Mucosa of descending colon (tissue), 3 donors: ENCODE results near the gene EDN1. TPM values are rescaled to one million over a fixed set of nuclear protein-coding genes. Genes with fewer than 3 reads are reported as not detected.

Source experiments
- ATAC-seq: fragments of 200-7000 bp; cut with Tn5 transposase; one replicate; pipeline ENCODE4 v1.9.1; 2020; ENCODE audit warnings: mild to moderate bottlenecking, moderate library complexity
- DNase-seq, 3 donors: peaks; one replicate each; pipeline ENCODE4 v3.0.0-alpha.2; 2020
- H3K36me3 ChIP-seq: fragments of 200-600 bp; one replicate; pipeline ENCODE4 v1.8.0; 2021; ENCODE audit warnings: low read depth, mild to moderate bottlenecking
- H3K4me1 ChIP-seq: fragments of 200-600 bp; one replicate; pipeline ENCODE4 v1.8.0; 2021; ENCODE audit warnings: low read depth, mild to moderate bottlenecking
- H3K4me3 ChIP-seq: fragments of 200-600 bp; one replicate; pipeline ENCODE4 v1.8.0; 2021; ENCODE audit warnings: mild to moderate bottlenecking
- H3K9me3 ChIP-seq: fragments of 200-600 bp; one replicate; pipeline ENCODE4 v1.8.0; 2021; ENCODE audit warnings: mild to moderate bottlenecking
- intact Hi-C, 2 donors: fragments of 100-400 bp; cut with DNase I in 1 of 2; cut with micrococcal nuclease in 1 of 2; formaldehyde crosslinking; loops; one replicate each; pipeline versions ENCODE4 v1.11.0 to v1.11.1; 2022; cut with DNase I, micrococcal nuclease
- total RNA-seq, 3 donors: library from RNA; stranded (reverse); fragmentation: NEBNext Ultra II Directional in 2 of 3; extraction: Animal tissue kit (Norgen Biotek cat#: 25700) in 2 of 3; gene quantifications; one replicate each; pipeline versions ENCODE4 v1.2.1 to v1.2.4, GENCODE V29; 2021 to 2023
- TF ChIP-seq, protein P1 (sequence below): fragments of 200-600 bp; IDR thresholded peaks from one replicate; pipeline ENCODE4 v1.8.0; 2022; ENCODE audit warnings: antibody characterized with exemption, mild to moderate bottlenecking
- donor health status: DM: no; HTN: no; CAD: no; lungs with moderate emphysema.
- donor health status: DM: no; HTN: no; CAD: no.
- donor health status: DM: no; HTN: yes; CAD: no.

Gene EDN1
- total RNA-seq, 3 donors from 2014 or later: 8.4 to 26.5 (median 14.0) TPM

DNA sequence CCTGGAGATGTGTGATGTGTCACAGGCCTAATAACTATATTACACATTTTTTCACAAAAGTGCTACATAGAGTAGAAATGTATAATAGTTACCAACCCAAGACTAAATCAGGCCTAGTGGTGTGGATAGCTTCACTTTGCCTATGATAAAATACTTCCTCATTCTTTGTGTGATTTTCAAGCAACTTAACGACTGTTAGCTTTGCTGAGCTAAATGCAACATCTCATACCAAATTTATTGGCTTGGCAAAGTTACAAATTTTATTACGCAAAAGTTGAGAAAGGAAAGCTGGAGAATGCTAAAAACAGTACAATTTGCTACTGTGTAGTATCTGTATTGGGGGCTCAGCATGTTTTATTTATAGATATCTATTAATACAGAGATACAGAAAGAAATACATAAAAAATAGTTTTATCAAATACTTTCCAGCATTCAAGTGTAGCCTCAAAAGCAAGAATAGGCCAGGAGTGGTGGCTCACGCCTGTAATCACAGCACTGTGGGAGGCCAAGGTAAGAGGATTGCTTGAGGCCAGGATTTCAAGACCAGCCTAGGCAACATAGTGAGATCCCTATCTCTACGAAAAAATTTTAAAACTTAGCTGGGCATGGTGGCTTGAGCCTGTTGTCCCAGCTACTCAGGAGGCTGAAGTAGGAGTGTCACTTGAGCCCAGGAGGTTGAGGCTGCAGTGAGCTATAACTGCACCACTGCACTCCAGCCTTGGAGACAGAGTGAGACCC is 3.6 kb upstream of the EDN1 start:
- peak; percentile 52 for ATAC-seq
- intact Hi-C loops: no loop called here

DNA sequence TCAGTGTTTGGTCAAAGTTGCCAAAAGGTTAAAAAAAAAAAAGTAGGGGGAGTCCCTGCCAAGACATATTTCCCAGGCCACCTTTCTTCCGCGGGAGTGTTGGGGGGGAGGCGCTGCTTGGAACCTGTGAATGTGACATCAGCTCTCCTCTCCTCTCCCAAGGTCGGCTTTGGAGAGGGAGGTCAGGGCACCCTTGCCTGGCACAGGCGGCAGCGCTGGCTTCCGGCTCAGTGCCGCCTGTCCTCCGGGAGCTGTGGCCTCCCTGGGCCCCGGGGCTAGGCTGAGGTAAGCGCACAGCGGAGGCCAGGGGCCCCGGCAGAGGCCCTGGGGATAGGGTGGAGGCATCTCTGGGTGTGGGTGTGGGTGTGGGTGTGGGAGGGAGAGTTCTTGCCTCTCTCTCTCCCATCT is 1.9 kb upstream of the EDN1 start:
- Histone ChIP-seq H3K36me3 (no peaks in the 10 kb centered on the region), H3K4me1 (peaks cover 9% of the 10 kb centered on the region), H3K9me3 (no peaks in the 10 kb centered on the region), H3K4me3 (no peak overlapping the region)
- DNase-seq (peak in 1 of 3 donors; percentile 53), ATAC-seq (peak; percentile 3)
- intact Hi-C loops: no loop called here
- TF ChIP-seq, protein P1, sequence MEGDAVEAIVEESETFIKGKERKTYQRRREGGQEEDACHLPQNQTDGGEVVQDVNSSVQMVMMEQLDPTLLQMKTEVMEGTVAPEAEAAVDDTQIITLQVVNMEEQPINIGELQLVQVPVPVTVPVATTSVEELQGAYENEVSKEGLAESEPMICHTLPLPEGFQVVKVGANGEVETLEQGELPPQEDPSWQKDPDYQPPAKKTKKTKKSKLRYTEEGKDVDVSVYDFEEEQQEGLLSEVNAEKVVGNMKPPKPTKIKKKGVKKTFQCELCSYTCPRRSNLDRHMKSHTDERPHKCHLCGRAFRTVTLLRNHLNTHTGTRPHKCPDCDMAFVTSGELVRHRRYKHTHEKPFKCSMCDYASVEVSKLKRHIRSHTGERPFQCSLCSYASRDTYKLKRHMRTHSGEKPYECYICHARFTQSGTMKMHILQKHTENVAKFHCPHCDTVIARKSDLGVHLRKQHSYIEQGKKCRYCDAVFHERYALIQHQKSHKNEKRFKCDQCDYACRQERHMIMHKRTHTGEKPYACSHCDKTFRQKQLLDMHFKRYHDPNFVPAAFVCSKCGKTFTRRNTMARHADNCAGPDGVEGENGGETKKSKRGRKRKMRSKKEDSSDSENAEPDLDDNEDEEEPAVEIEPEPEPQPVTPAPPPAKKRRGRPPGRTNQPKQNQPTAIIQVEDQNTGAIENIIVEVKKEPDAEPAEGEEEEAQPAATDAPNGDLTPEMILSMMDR: no peak

More for the DNA sequence above, 3.6 kb upstream of the EDN1 start:
- Histone ChIP-seq H3K9me3 (no peaks in the 10 kb centered on the region), H3K4me1 (peaks cover 7% of the 10 kb centered on the region), H3K36me3 (no peaks in the 10 kb centered on the region), H3K4me3 (no peak overlapping the region)
- DNase-seq: no peak
- TF ChIP-seq, protein P1: no peak

DNA sequence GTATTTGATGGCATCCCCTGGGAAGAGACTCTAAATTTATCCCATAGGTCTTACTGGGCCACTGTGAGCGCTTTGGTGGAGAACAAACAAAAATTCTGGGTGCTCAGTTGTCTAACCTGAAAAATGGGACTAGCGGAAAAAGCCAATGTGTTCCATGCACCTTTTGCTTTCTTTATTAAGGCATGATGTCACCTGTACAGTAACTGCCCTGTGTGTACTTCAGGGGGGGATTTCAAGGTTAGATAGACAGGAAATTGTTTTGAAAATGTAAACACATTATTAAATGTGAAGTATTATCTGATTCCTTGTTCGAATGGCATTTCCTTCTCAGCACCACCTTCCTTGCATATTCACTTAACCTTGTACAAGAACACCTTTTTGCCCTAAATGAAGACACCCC is 1.2 kb upstream of the EDN1 start:
- intact Hi-C loops: no loop called here
- Histone ChIP-seq H3K9me3 (no peaks in the 10 kb centered on the region), H3K4me3 (no peak overlapping the region), H3K36me3 (no peaks in the 10 kb centered on the region), H3K4me1 (peaks cover 13% of the 10 kb centered on the region)
- ATAC-seq (no peak), DNase-seq (no peak)
- TF ChIP-seq, protein P1: no peak

DNA sequence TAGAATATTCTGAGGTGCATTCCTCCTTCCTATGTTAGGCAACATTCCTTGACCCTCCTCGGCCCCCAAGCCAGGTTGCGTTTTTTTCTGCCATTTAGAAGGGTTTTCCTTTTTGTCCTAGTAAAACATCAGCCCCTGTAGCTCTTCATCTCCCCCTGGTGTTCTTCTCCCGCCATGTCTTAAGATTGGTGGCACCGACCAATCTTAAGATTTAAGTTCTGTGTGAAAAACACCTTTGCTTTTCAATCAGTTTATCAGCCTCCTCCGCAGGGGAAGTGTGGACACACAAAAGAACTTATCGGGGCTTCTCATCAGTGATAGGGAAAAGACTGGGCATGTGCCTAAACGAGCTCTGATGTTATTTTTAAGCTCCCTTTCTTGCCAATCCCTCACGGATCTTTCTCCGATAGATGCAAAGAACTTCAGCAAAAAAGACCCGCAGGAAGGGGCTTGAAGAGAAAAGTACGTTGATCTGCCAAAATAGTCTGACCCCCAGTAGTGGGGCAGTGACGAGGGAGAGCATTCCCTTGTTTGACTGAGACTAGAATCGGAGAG is 719 bp upstream of the EDN1 start:
- Histone ChIP-seq H3K4me3 (peak overlapping the region; percentile 4), H3K9me3 (no peaks in the 10 kb centered on the region), H3K4me1 (peaks cover 13% of the 10 kb centered on the region), H3K36me3 (no peaks in the 10 kb centered on the region)
- intact Hi-C loops: no loop called here
- DNase-seq (peak in 1 of 3 donors; percentile 88), ATAC-seq (peak; percentile 57)
- TF ChIP-seq, protein P1: peak; percentile 69

DNA sequence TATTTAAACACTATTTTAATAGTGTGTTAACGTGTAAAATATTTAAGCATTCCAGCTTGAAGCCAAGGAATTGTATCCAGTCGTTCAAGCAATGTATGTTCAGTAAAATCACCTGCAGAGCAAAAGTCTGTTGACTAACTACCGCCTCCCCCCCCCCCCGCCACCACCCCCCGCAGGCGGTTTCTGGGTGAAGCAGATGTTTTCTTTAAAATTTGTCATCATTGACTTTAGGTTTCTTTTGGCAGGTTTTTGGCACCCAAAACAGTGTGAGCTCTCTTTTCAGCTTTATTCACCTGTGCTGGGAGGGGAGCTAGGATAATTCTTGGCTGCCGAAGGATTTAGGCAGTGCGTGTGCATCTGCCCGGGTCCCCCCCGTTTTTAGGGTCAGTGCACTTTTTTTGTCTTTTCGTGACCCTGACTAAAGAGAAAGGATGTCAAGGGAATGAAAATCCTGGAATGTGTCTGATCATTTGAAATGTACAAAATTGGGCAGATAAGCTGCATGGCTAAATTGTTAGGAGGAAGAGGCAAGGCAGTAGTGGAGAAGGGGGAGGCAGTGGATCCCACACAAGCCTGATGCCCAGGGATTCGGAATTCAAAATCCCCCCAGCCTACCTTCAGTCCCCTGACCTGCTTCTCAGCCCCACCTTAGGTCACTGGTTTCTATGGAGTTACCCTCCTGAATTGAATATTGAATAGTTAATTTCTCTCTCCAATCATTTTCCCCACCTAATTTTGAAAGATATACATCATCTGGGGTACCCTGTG is 1.1 kb downstream of the EDN1 start:
- H3K4me1 ChIP-seq: peaks cover 14% of the 10 kb centered on the region
- TF ChIP-seq, protein P1: no peak
- no peak for DNase-seq

More for the DNA sequence above, 1.1 kb downstream of the EDN1 start:
- Histone ChIP-seq H3K36me3 (no peaks in the 10 kb centered on the region), H3K9me3 (no peaks in the 10 kb centered on the region), H3K4me3 (peak overlapping the region; percentile 4)
- intact Hi-C loops: loop anchor here in 1 of 2 donors (5.0 to 10.0 kb wide), 3 partner anchors 216 to 634 kb away; no protein-coding TSS in a partner anchor
- no peak for ATAC-seq
